ENCODE results near the gene ANXA6.

DNA sequence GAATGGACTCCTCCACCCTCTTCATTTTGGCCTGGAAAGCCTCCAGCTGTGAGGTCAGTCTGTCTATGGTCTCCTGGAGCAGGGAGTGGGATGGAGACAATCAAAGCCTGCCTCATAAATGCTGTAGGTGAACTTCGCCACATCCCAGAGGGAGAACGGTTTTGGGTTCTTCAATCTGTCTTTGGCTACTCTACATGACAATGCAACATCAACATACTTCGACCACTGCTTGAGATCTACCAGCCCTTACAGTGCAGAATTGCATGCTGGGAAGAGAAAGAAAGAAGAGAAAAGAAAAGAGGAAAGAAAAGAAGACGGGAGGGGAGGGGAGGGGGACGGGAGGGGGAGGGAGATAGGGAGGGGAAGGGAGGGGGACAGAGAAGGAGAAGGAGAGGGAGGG, 28.5 kb upstream of the ANXA6 start:
- no peak for TF ChIP-seq JUNB (IDR thresholded peaks at IDR 0.05)
- no peak for TF ChIP-seq BACH1 (IDR thresholded peaks at IDR 0.05; ENCODE audit: borderline replicate concordance)
